GM23248 (cell line): ENCODE results near the gene CDH8. TPM values are rescaled to one million over a fixed set of nuclear protein-coding genes. Genes with fewer than 3 reads are reported as not detected.

Source experiments
- DNase-seq: peaks from one replicate; pipeline ENCODE4 v3.0.0-alpha.2; 2015
- H2AFZ ChIP-seq: fragments of 200-600 bp; sonication (generic); 2 replicates; pipeline ENCODE4 v1.6.1; 2016; ENCODE audit warnings: antibody characterized with exemption
- H3F3A ChIP-seq: fragments of 200-600 bp; sonication (generic); 2 replicates; pipeline ENCODE4 v1.6.1; 2016; ENCODE audit warnings: mild to moderate bottlenecking, antibody characterized with exemption, mixed run types; ENCODE audit not compliant: insufficient read depth
- H3K27ac ChIP-seq: fragments of 200-600 bp; sonication (generic); 2 replicates; pipeline ENCODE4 v1.5.1; 2016; ENCODE audit warnings: mild to moderate bottlenecking
- H3K27me3 ChIP-seq: fragments of 200-600 bp; sonication (generic); replicated peaks from 2 replicates; pipeline ENCODE4 v1.6.1; 2016; ENCODE audit warnings: mild to moderate bottlenecking; ENCODE audit not compliant: insufficient read depth
- H3K36me3 ChIP-seq: fragments of 200-600 bp; sonication (generic); 2 replicates; pipeline ENCODE4 v1.6.1; 2016; ENCODE audit warnings: low read depth, mild to moderate bottlenecking
- H3K4me1 ChIP-seq: fragments of 200-600 bp; sonication (generic); 2 replicates; pipeline ENCODE4 v1.6.1; 2016; ENCODE audit warnings: mild to moderate bottlenecking; ENCODE audit not compliant: insufficient read depth
- H3K4me2 ChIP-seq: fragments of 200-600 bp; sonication (generic); one replicate; pipeline ENCODE4 v1.6.1; 2016; ENCODE audit warnings: mild to moderate bottlenecking; ENCODE audit not compliant: unreplicated experiment
- H3K4me3 ChIP-seq: fragments of 200-600 bp; sonication (generic); 2 replicates; pipeline ENCODE4 v1.5.1; 2016; ENCODE audit warnings: mild to moderate bottlenecking
- H3K79me2 ChIP-seq: fragments of 200-600 bp; sonication (generic); 2 replicates; pipeline ENCODE4 v1.6.1; 2016; ENCODE audit warnings: mild to moderate bottlenecking; ENCODE audit not compliant: insufficient read depth
- H3K9ac ChIP-seq: fragments of 200-600 bp; sonication (generic); 2 replicates; pipeline ENCODE4 v1.6.1; 2016; ENCODE audit warnings: mild to moderate bottlenecking
- H3K9me2 ChIP-seq: fragments of 200-600 bp; sonication (generic); 2 replicates; pipeline ENCODE4 v1.6.1; 2016; ENCODE audit warnings: mixed run types, mild to moderate bottlenecking, moderate library complexity; ENCODE audit not compliant: insufficient read depth
- H3K9me3 ChIP-seq: fragments of 200-600 bp; sonication (generic); one replicate; pipeline ENCODE4 v1.6.1; 2017; ENCODE audit warnings: low read depth
- H4K20me1 ChIP-seq: fragments of 200-600 bp; sonication (generic); 2 replicates; pipeline ENCODE4 v1.6.0; 2016; ENCODE audit not compliant: insufficient read depth
- EZH2 ChIP-seq: fragments of 200-600 bp; sonication (generic); IDR thresholded peaks from 2 replicates; pipeline ENCODE4 v1.6.1; 2018; ENCODE audit warnings: antibody characterized with exemption, mild to moderate bottlenecking; ENCODE audit not compliant: insufficient read depth, poor library complexity, severe bottlenecking
- EZH2phosphoT487 ChIP-seq: fragments of 200-600 bp; sonication (generic); IDR thresholded peaks from 2 replicates; pipeline ENCODE4 v1.6.1; 2018; ENCODE audit warnings: antibody characterized with exemption, moderate library complexity, mild to moderate bottlenecking, low read depth; ENCODE audit not compliant: insufficient read depth
- WGBS, 2 experiments: methylation state at CpG; one replicate each; pipeline ENCODE4 v1.1.6; 2015 to 2017; ENCODE audit warnings: low lambda C conversion rate in 2 of 2, low coverage in 1 of 2; ENCODE audit errors: missing lambda C conversion rate in 2 of 2; 5-methylcytosine and 5-hydroxymethylcytosine counted together
- in situ Hi-C: fragments of 300-500 bp; cut with MboI; formaldehyde crosslinking; loops from 2 replicates; pipeline ENCODE4 v1.15.0; 2020
- polyA plus RNA-seq: library from polyadenylated mRNA; unstranded; fragments of >200 nt; fragmentation: Nextera tagmentation; extraction: Ambion mirVana; gene quantifications from 2 replicates; pipeline ENCODE4 v1.2.1, GENCODE V29; 2016
- total RNA-seq: library from RNA; depleted of rRNA; stranded (reverse); fragments of >200 nt; shearing (Covaris generic); gene quantifications from 2 replicates; pipeline ENCODE4 v1.2.3, GENCODE V29; 2014

The CDH8 gene
- total and polyA plus RNA-seq, 2 experiments from 2014 or later: not detected

DNA sequence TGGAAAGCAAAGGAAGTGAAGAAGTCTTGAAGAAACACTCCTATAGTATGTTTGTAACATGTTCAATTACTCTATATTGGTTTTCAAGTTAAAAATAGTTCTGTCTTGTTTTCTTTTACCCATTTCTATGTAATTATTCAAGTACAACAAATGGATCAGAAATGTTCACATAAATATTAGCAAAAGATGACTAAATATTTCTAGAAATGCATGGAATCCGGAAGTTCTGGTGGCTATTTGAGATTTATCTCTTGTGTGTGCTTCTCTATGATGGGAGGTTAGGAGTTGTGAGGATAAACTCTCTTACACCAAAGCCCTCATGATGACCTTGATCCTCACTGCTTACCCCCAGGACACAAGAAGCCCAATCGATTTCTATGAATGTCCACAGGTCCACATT is 237.5 kb downstream of the CDH8 start:
- no peaks in the 10 kb centered on the region for H3K36me3 ChIP-seq
- no peaks in the 10 kb centered on the region for H3K4me1 ChIP-seq
- no peak for DNase-seq
- H3K4me3 ChIP-seq: no peak overlapping the region
- H3F3A ChIP-seq: no peaks in the 10 kb centered on the region
- H3K79me2 ChIP-seq: no peaks in the 10 kb centered on the region
- no peak overlapping the region for H3K27ac ChIP-seq
- TF ChIP-seq EZH2phosphoT487: no peak
- TF ChIP-seq EZH2: no peak
- H3K9me3 ChIP-seq: no peaks in the 10 kb centered on the region
- no peaks in the 10 kb centered on the region for H4K20me1 ChIP-seq
- H3K9me2 ChIP-seq: no peaks in the 10 kb centered on the region
- H3K9ac ChIP-seq: no peak overlapping the region
- H2AFZ ChIP-seq: no peak overlapping the region
- no peaks in the 10 kb centered on the region; the same call in 1 of the 2 replicates for H3K27me3 ChIP-seq
- no peak overlapping the region for H3K4me2 ChIP-seq
- WGBS, 2 experiments: 29 to 38% methylated on average over 2 of the region's 2 CpGs
- in situ Hi-C loops: no loop called here

DNA sequence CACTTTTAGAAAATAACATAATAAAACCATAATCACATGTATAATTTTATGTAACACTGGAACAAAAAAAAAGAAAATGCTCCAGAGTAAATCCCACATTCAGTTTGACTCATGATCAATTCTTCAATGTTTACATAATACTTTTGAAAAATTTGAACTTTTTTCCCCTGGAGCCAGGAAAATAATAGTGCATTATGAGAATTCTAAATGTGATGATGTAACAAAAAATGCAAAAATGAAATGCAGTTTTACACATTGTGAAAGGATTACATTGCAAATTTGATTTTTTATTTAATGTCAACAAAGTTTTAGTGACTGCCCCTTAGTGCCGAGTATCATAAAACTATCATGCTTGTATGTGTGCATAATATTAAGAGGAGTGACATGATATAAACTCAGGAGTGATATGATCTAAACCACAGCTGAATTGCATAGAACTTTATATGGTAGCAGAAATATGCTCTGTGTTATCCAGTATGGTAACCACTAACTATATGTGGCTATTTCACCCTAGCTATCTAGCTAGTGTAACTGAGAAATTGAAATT is 238.2 kb downstream of the CDH8 start:
- H3K27me3 ChIP-seq: no peaks in the 10 kb centered on the region; the same call in 1 of the 2 replicates
- no peak overlapping the region for H3K4me2 ChIP-seq
- H3K36me3 ChIP-seq: no peaks in the 10 kb centered on the region
- H3K4me3 ChIP-seq: no peak overlapping the region
- 58 to 74% methylated on average over 1 of the region's 1 CpG for WGBS, 2 experiments
- no peak overlapping the region for H2AFZ ChIP-seq
- H4K20me1 ChIP-seq: no peaks in the 10 kb centered on the region
- no peaks in the 10 kb centered on the region for H3K9me3 ChIP-seq
- no peaks in the 10 kb centered on the region for H3K9me2 ChIP-seq
- TF ChIP-seq EZH2 (no peak), EZH2phosphoT487 (no peak)
- no peak for DNase-seq
- no peak overlapping the region for H3K27ac ChIP-seq
- H3F3A ChIP-seq: 0 out of 2 replicates have a peak, but pooled peaks cover 3% of the 10 kb centered on the region
- H3K4me1 ChIP-seq: no peaks in the 10 kb centered on the region
- H3K9ac ChIP-seq: no peak overlapping the region
- in situ Hi-C loops: no loop called here
- no peaks in the 10 kb centered on the region for H3K79me2 ChIP-seq

- Histone ChIP-seq H3K9me2 (no peaks in the 10 kb centered on the region), H3K4me2 (no peak overlapping the region), H3K79me2 (no peaks in the 10 kb centered on the region), H4K20me1 (no peaks in the 10 kb centered on the region), H3K9me3 (no peaks in the 10 kb centered on the region), H3K27ac (no peak overlapping the region), H3K36me3 (no peaks in the 10 kb centered on the region), H2AFZ (no peak overlapping the region), H3K4me3 (no peak overlapping the region), H3K27me3 (no peaks in the 10 kb centered on the region; the same call in 1 of the 2 replicates), H3K4me1 (no peaks in the 10 kb centered on the region), H3K9ac (no peak overlapping the region), H3F3A (0 out of 2 replicates have a peak, but pooled peaks cover 5% of the 10 kb centered on the region)
- no peak for DNase-seq
- WGBS, 2 experiments: 32 to 33% methylated on average over 3 of the region's 3 CpGs
- no peak for TF ChIP-seq EZH2phosphoT487
- in situ Hi-C loops: no loop called here
Measured at GRCh38 chr16:61797296-61797795, 238.9 kb downstream of the CDH8 start.

DNA sequence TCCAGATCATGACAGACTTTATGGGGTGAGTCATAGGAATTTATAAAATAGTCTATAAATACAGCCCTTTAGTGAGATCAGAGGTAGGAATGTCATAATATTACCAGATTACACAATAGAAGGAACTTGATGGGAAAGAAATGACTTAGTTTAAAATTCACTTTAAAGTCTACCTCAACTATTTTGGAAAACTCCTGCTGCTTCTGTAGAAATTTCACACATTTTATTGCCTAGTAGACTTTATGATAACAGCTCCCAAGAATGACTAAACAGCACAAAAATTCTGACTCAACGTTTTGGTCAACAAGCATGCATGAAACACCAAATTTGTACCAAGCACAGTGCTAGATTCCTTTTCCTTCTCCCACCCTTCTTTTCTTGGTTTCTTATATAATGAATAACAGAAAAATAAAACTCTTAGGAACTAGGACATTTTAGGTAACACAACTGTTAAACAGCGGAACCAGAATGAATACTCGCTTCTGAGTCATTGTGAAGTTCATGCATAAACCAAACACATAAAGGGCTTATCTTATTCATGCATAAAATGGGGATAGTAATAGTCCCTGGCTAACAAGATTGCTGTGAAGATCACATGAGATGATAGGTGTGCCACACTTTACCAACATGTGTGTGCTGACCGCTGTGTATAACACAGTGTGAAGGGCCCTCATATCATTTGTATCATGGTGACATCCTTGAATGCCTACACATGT is 243.9 kb downstream of the CDH8 start:
- no peaks in the 10 kb centered on the region for H3K27me3 ChIP-seq
- H3K4me1 ChIP-seq: 0 out of 2 replicates have a peak, but pooled peaks cover 5% of the 10 kb centered on the region
- H4K20me1 ChIP-seq: no peaks in the 10 kb centered on the region
- H3F3A ChIP-seq: peaks cover 15% of the 10 kb centered on the region; the same call in 1 of the 2 replicates
- peak; percentile 82 for DNase-seq
- no peaks in the 10 kb centered on the region for H3K36me3 ChIP-seq
- peak overlapping the region; percentile 52 for H3K27ac ChIP-seq
- H3K9ac ChIP-seq: no peak overlapping the region
- H3K9me3 ChIP-seq: no peaks in the 10 kb centered on the region
- 25 to 27% methylated on average over 4 of the region's 4 CpGs for WGBS, 2 experiments
- no peaks in the 10 kb centered on the region for H3K9me2 ChIP-seq
- H3K4me3 ChIP-seq: no peak overlapping the region
- no peak overlapping the region for H2AFZ ChIP-seq
- H3K4me2 ChIP-seq: no peak overlapping the region
- TF ChIP-seq EZH2 (no peak), EZH2phosphoT487 (peak; percentile 79; the same call in 1 of the 2 replicates)
- H3K79me2 ChIP-seq: no peaks in the 10 kb centered on the region
- in situ Hi-C loops: no loop called here
